Breast epithelium (tissue), 3 donors: ENCODE results near the gene CDCA4.

Experiments used
- POLR2A ChIP-seq: fragments of 450-650 bp; IDR thresholded peaks from one replicate; pipeline ENCODE4 v1.6.1; 2016; ENCODE audit warnings: antibody characterized with exemption, mild to moderate bottlenecking, moderate library complexity
- POLR2AphosphoS5 ChIP-seq, 3 donors: sonication (generic); formaldehyde crosslinking; IDR thresholded peaks; one replicate each; pipeline ENCODE4 v1.6.1; 2017; ENCODE audit warnings: antibody characterized with exemption in 3 of 3
- TF ChIP-seq, protein P1 (sequence below), 3 donors: fragments of 450-650 bp; IDR thresholded peaks; one replicate each; pipeline ENCODE4 v1.5.1; 2016 to 2017; ENCODE audit warnings: antibody characterized with exemption in 3 of 3, mild to moderate bottlenecking in 3 of 3, moderate library complexity in 3 of 3

DNA sequence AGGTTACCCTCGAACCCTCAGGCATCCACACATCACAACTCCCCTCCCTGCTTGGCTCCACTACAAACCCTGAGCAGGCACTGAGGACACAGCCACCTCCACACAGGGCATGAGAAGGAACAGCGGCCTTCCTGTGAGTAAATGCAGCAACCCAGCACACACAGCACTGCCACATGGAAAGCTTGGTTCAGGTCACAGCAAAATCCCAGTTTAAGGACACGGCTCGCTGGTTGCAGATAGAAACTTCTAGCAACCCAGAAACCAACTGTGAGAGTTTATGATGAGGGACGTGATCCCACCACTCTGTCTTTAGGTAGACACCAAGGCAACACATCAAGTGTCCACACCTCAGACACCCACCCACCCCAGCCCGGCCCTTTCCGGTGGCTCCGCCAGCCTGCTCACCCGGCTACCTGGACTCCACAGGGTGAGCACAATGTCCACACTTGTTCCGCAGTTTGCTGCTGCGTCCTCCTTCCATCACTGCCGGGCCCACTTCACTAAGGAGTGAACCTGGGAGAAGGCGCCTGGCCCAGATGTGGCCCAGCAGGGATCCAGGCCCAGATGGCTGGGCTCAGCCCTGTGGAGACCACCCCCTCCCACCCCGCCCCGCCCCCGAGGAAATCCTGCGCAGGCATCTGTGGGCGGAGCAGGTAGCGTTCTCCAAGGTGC lies 13.2 kb downstream of the CDCA4 start:
- TF ChIP-seq, protein P1, sequence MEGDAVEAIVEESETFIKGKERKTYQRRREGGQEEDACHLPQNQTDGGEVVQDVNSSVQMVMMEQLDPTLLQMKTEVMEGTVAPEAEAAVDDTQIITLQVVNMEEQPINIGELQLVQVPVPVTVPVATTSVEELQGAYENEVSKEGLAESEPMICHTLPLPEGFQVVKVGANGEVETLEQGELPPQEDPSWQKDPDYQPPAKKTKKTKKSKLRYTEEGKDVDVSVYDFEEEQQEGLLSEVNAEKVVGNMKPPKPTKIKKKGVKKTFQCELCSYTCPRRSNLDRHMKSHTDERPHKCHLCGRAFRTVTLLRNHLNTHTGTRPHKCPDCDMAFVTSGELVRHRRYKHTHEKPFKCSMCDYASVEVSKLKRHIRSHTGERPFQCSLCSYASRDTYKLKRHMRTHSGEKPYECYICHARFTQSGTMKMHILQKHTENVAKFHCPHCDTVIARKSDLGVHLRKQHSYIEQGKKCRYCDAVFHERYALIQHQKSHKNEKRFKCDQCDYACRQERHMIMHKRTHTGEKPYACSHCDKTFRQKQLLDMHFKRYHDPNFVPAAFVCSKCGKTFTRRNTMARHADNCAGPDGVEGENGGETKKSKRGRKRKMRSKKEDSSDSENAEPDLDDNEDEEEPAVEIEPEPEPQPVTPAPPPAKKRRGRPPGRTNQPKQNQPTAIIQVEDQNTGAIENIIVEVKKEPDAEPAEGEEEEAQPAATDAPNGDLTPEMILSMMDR (IDR thresholded peaks at IDR 0.05), result no peak
- TF ChIP-seq POLR2AphosphoS5 (IDR thresholded peaks at IDR 0.05) (no peak), POLR2A (no peak)
